Ammon's horn (tissue), 1 donor: ENCODE results near the gene GLYATL1.

Source experiments
- DNase-seq: peaks from one replicate; pipeline ENCODE4 v3.0.0-alpha.2; 2016; ENCODE audit warnings: low spot score

The GLYATL1 gene

DNA sequence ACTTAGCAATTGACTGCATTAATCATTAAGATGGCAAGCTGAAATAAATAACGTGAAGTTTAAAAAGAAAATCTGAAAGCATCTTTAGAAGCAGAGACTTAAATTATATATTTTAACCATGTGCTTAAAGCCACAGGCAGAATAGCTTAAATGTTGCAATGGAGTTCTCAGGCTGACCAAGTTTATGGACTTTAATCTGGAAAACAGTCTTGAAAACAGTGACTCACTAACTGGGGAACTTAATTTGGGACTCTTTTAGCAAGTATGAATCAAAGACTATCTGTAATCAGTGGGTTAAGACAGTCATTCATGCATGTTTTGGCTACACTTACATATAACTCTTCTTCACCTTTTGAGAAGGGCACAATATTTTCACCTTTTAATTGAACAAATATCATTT lies 12.6 kb upstream of the GLYATL1 start:
- DNase-seq = no peak

DNA sequence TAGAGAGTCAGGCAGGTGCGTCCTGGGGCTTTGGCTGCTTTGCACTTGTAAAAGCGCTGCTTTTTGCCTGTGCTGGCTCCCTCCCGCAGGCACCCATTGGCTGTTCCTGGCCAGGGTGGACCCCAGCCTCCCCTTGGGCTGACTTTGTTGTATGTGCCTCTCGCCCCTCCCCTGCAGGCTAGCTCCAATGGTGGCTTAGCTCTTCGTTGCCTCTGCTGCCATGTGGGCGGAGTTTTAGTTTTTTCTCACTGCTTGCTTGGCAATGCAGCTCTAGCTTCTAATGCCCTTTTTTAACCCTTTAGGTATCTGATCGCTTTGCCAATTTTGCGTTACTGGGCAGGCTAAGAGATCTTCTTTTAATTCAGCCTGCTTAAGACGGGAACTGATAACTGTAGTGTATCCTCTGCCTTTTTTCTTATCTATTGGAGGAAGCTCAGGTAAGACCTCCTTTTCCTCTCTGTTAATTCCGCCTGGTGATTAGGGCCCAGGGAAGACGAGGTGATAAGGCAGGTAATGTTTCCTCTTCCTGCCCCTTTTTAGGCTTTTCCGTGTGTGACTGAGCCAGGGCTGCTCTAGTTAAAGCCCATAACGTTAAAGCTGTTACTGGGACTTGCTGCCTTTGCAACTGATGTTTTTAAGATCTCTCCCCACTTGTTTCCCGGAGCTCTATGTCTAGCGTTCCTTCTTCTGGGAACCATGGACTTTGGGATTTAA lies 11.7 kb upstream of the GLYATL1 start:
- peak; percentile 30 for DNase-seq

DNA sequence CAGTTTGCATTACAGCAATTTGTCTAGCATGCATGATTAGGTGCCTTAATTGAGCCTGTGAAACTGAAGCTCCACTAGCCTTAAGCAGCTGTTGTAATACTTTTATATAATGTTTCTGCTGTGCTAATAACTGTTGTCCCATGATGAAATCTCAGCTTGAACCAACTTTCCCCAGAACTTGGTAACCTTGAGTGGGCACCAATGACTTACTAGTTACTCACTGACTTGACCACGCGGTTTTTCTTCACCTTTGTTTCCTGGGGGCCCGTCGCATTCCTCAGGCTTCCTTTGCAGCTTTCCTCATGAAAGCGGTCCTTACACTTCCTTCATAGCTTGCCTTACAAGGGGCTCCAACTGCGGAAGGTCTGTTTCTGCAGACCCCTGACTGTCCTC lies 11.2 kb upstream of the GLYATL1 start:
- DNase-seq = no peak

DNA sequence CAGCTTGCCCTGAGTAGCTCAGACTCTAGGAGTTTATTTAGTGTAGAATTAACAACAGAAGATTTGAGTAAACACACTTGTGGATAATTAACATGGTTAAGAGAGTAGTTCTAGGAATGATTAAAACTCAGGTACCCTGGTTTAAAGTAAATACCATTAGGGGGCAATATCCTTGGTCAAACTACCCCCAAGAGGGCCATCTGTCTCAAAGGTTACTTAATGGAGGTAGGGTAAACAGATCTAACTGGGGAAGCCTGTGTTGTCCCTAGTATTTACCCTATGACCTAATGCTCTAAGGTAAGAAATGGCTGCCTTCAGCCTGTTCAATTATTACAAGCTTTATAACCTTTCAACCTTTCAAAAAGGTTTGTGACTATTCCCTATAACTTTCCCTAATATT lies 10.6 kb upstream of the GLYATL1 start:
- DNase-seq = no peak

DNA sequence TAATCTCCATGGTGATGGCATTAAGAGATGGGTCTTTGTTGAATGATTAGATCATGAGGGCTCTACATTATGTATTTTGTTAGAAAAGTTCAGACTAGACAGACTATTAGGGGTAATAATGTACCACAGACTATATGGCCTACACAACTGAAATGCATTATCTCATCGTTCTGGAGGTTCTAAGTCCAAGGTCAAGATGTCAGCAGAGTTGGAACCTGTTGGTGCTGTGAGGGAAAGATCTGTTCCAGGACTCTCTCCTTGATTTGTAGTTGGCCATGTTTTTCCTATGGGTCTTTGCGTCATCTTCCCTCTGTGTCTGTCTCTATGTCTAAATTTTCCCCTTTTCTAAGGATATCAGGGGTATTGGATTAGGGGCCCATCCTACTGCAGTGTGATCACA lies 8.4 kb upstream of the GLYATL1 start:
- DNase-seq = no peak

DNA sequence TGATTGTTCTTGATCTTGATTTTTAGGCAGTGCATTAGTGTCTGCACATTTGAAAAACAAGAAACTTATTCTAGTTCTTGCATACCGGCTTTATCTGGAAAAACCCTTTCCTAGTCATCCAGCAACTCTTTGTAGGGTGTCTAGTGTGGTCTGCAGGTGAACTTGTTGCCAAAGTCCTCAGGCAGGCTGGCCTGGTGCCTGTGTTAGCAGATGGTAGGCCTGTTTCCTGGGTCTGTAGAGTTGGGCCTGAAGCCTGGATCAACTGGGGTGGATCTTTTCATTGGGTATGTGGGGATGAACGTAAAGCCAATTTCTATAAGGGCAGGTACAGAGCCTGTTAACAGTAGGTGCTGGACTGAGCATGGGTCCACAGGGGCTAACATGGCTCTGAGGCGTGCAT lies 5.6 kb upstream of the GLYATL1 start:
- DNase-seq = no peak

DNA sequence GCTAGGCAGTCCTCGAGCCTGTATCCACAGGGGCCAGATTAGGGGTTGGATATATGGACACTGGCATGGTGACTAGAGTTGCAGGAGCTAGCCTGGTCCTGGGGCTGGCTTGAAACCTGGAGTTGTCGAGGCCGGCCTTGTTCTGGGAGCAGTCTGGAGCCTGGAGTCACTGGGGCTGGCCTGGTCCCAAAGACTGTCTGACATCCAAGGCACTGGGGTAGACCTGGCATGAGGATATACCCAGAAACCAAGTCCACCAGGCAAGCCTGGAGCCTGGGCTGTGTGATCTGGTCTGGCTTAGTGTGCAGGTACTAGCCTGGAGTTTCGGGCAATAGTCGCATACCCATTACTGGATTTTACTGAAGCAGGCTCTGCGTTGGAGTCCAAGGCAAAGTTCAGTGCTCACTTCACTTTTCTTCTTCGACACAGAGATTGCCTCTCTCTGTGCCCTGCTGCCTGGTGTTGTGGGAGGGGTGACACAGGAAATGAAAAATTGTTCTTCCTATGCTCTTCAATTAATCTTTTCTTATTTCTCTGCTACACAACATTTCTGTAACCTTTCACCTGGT lies 4.3 kb upstream of the GLYATL1 start:
- DNase-seq = no peak

DNA sequence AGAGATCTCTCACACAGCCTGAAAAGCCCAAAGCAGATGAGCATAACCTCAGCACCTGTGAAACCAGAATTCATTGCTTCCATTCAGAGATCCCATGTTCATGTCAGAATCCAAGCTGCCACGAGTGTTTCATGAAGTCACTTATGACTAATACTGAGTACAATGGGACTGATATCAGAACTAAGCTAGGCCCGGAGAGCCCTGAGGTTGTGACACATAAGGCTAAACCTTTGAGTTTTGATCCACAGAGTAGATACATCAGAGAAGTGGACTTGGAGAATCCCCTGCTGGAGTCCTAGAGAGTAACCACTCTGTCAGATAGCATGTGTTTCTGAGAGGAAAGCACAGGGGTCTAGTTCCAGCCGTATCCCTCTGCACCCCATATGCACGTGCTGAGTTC lies 890 bp upstream of the GLYATL1 start:
- no peak for DNase-seq

DNA sequence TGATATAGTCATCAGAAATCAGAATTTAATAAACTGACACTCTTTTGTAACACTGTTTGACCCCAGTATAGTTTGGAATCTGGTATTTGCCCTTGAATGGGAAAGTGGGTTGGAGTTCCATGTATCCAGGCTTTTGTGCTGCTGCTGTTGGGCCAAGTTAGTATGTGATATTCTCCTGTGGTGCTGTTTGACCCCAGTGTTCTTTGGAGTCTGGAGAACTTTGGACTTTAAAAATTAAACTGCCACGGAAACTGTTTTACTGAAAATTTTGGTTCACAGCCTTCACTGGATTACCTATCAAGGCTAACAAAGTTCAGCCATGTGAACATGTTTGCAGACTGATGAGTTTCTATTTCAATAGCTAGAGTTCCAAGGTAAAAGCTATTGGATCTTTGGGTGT lies 740 bp downstream of the GLYATL1 start:
- no peak for DNase-seq

DNA sequence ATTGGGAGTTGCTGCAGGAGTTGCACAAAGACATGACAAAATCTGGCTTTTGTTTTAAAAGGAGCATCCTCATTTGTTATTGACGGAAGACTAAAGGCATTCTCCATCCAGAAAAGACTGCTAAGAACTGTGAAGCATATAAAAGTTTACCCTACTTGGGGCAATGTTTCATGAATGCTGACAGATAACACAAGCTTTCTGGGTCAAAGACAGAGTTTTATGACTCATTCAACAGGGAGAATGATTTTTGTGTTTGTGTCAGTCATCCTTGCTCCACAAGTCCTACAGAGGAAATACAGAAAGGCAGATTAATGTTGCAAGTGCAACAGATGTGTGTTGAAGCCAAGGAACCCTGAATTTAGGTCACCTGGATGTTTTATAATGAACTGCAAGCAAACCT lies 2.5 kb downstream of the GLYATL1 start:
- DNase-seq = no peak

DNA sequence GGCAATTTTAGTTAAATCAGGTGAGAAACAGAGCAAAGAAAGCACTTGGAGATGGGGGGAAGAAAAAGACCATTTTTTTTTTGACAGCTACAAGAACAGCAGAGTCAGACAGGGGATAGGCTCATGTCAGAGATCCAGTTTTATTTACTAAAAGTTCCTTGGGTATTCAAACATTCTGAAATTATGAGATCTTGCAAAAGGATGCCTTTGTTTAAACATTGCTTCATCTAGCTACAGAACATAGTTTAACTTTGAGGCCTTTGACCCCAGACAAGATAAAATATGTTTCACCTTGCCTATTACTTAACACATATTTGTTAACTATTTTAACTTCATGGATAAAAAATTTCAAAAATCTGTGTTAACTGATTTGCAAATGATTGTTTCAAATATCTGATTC lies 6.4 kb downstream of the GLYATL1 start:
- no peak for DNase-seq

DNA sequence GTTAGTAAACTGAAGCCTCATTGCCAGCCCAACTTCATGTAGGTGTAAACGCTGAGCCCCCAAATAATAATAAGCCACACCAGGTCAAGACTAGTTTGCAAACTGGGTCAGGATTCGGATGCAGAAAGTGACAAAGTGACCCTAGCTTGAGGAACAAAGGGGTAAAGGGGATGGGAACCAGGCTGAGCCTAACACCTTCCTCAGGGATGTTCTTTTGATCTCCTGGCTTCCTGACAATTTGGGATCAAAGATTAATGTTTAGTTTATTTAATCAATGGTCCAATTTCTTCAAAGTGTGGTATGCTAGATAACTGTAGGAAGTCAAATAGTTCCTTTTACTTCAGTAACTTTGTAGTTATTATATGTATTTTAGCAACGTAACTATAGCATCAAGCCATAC lies 9.9 kb downstream of the GLYATL1 start:
- no peak for DNase-seq

DNA sequence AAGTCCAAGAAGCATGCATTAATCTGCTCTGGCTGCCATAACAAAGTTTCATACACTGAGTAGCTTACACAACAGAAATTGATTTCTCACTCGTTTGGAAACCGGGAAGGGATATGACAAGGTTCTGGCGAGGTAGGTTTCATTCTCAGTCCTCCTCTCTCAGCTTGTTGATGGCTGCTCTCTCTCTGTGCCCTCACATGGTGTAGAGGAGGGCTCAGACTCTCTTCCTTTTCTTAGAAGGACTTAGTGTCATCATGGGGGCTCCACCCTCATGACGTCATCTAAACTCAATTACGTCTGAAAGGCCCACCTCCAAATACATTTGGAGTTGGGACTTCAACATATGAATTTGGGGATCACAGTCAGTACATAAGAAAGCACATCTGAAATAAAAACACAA lies 18.6 kb downstream of the GLYATL1 start:
- no peak for DNase-seq

DNA sequence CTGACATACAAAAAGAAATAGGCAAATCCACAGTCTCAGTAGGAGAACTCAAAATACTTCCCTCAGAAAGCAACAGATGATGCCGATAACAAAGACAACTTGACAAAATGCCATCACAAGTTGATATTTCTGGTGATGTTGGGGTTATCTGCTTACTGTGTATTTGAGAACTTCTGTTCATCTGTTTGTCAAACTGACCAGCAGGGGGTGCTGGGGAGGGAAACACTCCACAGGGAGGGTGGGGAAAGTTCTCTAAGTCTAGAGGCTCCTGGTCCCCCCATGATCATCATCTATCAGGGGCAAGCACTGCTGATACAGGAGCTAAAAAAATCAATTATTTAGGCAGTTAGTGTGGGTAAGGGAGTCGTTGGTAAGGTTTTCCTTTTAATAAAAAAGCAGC lies 19.2 kb downstream of the GLYATL1 start:
- peak; percentile 13 for DNase-seq

DNA sequence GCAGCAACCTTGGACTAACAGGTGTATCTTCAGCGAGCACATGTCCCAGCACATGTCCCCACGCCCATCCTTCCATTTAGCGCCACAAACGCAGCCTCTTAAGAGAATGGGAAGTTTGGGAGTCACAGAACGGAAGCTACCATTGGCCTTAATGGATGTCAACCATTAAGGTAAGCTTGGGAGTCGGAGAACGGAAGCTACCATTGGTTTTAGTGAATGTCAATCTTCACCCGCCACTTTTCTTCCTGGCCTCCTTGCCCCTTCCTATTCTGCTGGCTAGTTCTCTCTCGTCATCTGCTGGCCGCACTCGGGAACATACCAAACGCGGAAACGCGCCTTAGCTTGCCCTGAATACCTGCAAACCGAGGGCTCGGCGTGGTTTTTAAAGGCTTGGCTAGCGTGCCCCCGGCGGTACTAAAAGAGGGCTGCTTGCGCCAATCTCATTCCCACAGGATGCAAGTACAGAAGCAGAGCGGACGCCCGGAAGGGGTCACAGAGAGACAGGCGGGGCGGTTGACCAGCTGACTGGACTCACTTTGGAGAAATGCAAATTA lies 24.3 kb downstream of the GLYATL1 start:
- no peak for DNase-seq

DNA sequence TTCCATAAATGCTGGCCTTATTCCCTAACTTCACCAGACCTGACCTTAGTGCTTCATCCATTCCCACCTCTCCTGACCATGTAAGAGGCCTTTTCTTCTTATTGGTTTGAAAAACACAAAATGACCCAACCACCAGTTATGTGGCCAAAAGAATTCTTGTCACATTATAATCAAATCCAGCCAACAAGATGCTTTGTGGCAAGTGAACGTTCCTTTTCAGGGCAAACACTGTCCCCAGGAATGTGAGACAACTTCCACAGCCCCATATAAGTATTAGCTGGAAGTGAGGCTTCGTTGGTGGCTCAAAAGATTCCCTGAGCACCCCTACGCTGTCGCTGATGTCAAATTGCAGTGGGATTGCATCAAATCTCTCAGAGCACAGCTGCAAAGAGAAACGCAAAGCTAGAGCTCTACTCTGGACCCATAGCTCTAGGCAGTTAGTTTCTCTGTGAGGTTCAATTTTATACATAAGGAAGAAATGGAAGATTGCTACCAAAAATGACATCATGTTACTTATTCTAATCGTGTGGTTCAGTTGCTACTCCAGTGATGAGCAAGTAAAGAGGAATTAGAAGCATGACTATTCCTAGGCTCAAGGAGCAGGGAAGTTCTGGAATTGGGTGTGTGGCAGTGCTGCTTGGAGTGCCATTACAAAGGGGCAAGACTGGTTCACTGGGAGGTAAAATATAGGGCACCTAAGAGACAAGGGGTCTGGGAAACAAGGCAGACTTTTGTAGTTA lies 26.1 kb downstream of the GLYATL1 start:
- no peak for DNase-seq

DNA sequence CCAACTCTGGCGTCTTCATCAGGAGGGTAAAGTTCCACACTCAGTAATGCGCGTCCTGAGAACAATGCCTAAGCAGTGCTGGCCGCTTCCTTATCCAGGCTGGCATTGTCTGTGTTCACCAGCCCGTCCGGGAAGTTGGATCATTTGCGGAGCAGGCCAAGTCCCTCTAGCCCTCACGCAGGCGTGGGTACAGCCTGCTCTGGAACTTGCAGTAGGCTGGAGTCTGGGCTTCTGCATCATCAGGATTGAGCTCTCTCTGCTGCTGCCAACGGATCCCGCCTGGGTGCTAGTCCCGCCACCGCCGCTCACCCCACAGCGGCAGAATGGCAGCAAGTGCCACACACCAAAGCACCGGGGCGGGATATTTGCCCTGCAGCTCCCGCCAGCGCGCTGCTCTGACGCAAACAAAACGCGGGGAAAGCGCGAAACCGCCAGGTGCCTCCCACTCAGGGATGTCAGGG lies 29.0 kb downstream of the GLYATL1 start:
- no peak for DNase-seq

DNA sequence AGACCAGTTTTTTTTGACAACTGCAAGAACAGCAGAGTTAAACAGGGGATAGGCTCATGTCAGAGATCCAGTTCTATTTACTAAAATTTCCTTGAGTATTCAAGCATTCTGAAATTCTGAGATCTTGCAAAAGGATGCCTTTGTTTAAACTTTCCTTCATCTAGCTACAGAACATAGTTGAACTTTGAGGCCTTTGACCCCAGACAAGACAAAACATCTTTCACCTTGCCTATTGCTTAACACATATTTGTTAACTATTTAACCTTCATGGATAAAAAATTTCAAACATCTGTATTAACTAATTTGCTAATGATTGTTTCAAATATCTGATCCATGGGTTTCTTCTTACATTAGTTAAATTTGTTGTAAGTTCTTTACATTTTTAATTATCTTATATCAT lies 38.2 kb downstream of the GLYATL1 start:
- DNase-seq = no peak

DNA sequence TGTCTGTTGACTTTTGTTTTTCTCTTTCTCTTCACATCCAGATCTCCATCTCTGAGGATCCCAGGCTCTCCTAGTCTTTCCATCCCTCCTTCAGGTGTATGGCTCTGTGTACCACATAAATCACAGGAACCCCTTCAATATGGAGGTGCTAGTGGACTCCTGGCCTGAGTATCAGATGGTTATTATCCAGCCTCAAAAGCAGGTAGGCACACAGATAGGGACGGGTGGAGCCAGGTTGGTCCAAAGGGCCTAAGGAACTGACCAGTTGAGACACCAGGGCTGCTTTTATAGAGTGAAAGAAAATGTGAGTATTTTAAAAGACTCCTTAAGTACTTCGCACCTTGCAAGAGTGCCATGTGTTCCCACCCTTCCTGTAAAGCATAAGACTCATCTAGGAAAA lies 39.9 kb downstream of the GLYATL1 start:
- no peak for DNase-seq

DNA sequence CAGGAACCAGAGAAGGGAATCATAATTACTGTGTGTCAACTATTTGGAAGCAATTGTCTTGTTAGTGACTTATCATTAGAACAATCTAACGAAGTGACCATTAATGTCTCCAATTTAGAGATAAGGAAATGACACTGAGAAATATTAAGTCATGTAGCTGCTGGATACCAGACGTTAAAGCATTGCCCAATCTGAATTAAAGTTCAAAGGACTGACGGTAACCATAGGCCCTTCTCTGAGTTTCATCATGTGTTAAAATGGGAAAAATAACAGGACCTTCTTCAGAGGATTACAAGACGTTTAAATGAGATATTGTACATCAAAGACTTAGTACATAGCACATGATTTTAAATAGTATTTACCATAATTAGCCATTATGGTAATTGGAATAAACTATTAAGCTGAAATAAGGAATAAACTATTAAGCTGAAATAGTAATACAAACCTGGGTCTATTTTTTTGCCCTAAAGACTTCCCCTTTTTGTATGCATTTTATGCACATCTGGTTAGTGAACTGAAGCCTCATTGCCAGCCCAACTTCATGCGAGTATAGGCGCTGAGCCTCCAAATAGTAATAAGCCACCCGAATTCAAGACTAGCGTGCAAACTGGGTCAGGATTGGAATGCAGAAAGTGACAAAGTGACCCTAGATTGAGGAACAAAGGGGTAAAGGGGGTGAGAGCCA lies 41.0 kb downstream of the GLYATL1 start:
- DNase-seq = no peak

DNA sequence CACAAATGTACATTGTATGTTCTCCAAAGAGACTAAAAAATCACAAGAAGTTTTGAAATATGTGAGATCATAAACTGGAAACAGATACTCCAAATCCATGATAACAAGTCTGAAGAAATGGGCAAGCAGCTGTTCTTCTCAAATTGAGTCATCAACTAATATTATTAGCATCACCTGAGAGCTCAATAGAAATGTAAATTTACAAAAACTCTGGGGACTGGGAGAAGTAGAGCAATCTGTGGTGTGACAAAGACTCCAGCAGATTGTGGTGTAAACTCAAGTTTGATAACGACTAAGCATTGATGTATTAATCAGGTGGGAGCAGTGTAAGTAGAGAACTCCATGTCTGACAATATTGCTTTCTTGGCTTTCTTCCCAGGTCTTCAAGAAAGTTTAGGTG lies 53.2 kb downstream of the GLYATL1 start:
- no peak for DNase-seq

DNA sequence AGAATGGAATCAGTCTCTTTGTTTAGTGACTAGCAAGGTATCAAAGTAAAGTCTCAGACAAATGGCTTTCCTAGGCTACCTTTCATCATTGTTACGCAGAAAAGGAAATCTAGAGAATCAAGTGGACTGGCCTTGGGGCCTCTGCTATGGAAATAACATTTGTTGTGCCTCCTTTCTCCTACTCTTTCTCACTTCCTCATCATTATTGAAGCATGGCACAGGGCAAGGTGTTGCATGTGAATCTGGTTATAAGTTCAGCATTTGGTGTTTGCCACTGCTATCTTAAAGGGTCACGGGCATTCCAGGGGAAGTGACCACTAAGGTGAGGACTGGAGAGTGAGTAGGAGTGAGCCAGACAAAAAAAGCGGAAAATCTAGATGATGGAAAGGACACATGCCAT lies 54.9 kb downstream of the GLYATL1 start:
- no peak for DNase-seq
